ENCODE data around the gene PRODH.
"Not testable (repeated sequence)": the region's sequence is repeated elsewhere in the genome, so short reads cannot be mapped to it uniquely, and the experiment has no call there.

The PRODH gene

DNA sequence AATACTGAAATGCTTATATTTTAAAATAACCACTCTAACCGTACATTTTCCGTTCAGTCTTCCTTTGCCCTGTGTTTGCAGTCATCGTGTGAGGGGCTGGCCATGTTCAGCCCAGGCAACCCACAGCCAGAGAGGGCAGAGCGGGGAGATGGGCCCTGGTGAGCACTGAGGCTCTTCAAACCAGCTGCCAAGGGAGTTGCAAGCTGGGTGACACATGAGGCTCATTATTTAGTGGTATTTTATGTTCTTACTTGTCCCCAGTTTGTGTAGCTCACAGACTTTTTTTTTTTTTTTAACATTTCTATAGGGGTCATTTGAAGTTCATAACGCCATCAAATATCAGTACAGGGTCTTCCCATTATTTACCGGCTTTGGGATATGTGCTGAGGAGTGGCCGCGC, 48.0 kb downstream of the PRODH start:
- ChIA-PET POLR2A (no interaction called here), CTCF (no interaction called here)
- no peak for DNase-seq (ENCODE audit: extremely low spot score)
- TF ChIP-seq HDGF (IDR thresholded peaks at IDR 0.05; ENCODE audit: borderline replicate concordance) (no peak), PKNOX1 (IDR thresholded peaks at IDR 0.05) (no peak), SUZ12 (IDR thresholded peaks at IDR 0.05) (no peak), ZNF384 (IDR thresholded peaks at IDR 0.05) (no peak), NFRKB (IDR thresholded peaks at IDR 0.05) (no peak), ELF4 (IDR thresholded peaks at IDR 0.05) (no peak), L3MBTL2 (conservative IDR thresholded peaks at IDR 0.05) (no peak), BHLHE40 (IDR thresholded peaks at IDR 0.05; ENCODE audit: borderline replicate concordance) (no peak), CTBP1 (IDR thresholded peaks at IDR 0.05; ENCODE audit: borderline replicate concordance) (no peak), FOXK2 (IDR thresholded peaks at IDR 0.05) (no peak), TARDBP (IDR thresholded peaks at IDR 0.05) (no peak), LEF1 (IDR thresholded peaks at IDR 0.05; ENCODE audit: borderline replicate concordance) (no peak), ARNT (IDR thresholded peaks at IDR 0.05) (no peak), FOXM1 (IDR thresholded peaks at IDR 0.05; ENCODE audit: borderline replicate concordance) (no peak), SP1 (IDR thresholded peaks at IDR 0.05) (no peak), FOXA1 (IDR thresholded peaks at IDR 0.05) (no peak)

GRCh38 chr22:18884465-18884864, 51.6 kb downstream of the PRODH start:
- POLR2A ChIA-PET; DNase-seq (ENCODE audit: extremely low spot score); CTCF ChIA-PET: not testable (repeated sequence)

DNA sequence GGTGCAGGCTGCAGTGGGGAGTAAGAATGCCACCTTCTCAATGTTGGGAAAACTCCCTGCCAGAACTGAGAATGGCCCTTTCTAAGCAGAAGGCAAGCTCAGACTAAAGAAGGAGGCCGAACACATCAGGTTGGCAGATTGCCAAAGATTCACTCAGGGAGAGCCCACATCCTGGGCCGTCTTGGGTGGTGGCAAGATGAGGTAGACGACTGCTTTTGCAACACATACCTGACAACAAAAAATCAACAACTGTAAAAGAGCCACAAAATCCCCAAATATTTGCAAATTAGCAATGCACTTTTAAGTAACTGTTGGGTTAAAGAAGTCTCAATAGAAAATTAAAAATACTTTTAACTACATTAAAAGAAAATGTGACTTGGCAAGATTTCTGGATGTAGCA, 54.8 kb downstream of the PRODH start:
- CTCF ChIA-PET; DNase-seq (ENCODE audit: extremely low spot score); POLR2A ChIA-PET: not testable (repeated sequence)

All from HEK293T (cell line).